ENCODE data around the gene TAL1. TPM values are rescaled to one million over a fixed set of nuclear protein-coding genes. Genes with fewer than 3 reads are reported as not detected.

The TAL1 gene
- total and polyA plus RNA-seq, 2 of the 8 experiments (the other 6 are each of a cell fraction or from before 2014, with no cell fraction given) = 0.09 to 0.15 TPM

- Histone ChIP-seq H3K27ac (ENCODE audit: low read depth, low read length) (no peak overlapping the region), H2BK12ac (ENCODE audit: low read depth, low read length) (no peak overlapping the region; the same call in 1 of the 2 replicates), H3K4ac (replicated peaks; ENCODE audit: insufficient read length, low read depth, low read length) (no peak overlapping the region), H3K14ac (ENCODE audit: insufficient read length) (no peak overlapping the region), H3K4me1 (replicated peaks in 1 of 4; ENCODE audit: control insufficient read depth in 3 of 4, insufficient read depth in 4 of 4, low read length in 3 of 4) (peaks cover 5 to 22% (median 12%) of the 10 kb centered on the region in 4 experiments), H4K20me1 (replicated peaks in 1 of 2; ENCODE audit: control insufficient read depth in 1 of 2, insufficient read depth in 2 of 2, low read length in 2 of 2) (no peaks in the 10 kb centered on the region), H3K79me1 (ENCODE audit: low read depth, low read length) (no peaks in the 10 kb centered on the region), H3K23ac (ENCODE audit: insufficient read length) (no peak overlapping the region), H3K18ac (ENCODE audit: extremely low read depth, low read length) (no peak overlapping the region), H3K4me3 (ENCODE audit: extremely low read depth in 1 of 4, insufficient read depth in 2 of 4, low read depth in 3 of 4, low read length in 4 of 4) (no peak overlapping the region), H2BK5ac (ENCODE audit: low read depth, low read length) (no peak overlapping the region), H4K5ac (ENCODE audit: insufficient read length, low read depth, low read length) (no peak overlapping the region), H2BK15ac (ENCODE audit: low read length) (no peak overlapping the region), H3K9me3 (ENCODE audit: insufficient read depth in 2 of 2, low read depth in 1 of 2, low read length in 1 of 2) (no peaks in the 10 kb centered on the region), H3K27me3 (replicated peaks in 1 of 4; ENCODE audit: control insufficient read depth in 3 of 4, extremely low read depth in 1 of 4, insufficient read depth in 3 of 4, low read length in 3 of 4) (peaks cover 0 to 17% (median 11%) of the 10 kb centered on the region in 4 experiments; a peak in 3 of 7 replicates), H2BK20ac (ENCODE audit: low read length) (no peak overlapping the region), H4K8ac (ENCODE audit: extremely low read depth, insufficient read depth, low read length) (no peak overlapping the region; the same call in 1 of the 2 replicates), H2AFZ (ENCODE audit: low read length) (no peak overlapping the region), H3K36me3 (ENCODE audit: control insufficient read depth in 2 of 4, insufficient read depth in 4 of 4, low read length in 3 of 4) (no peaks in the 10 kb centered on the region), H3K79me2 (ENCODE audit: control insufficient read depth in 1 of 2, insufficient read depth in 2 of 2, low read length in 2 of 2) (no peaks in the 10 kb centered on the region), H3K23me2 (ENCODE audit: low read depth, low read length) (no peaks in the 10 kb centered on the region; the same call in 1 of the 2 replicates), H2AK5ac (ENCODE audit: low read depth, low read length) (no peak overlapping the region), H3K56ac (replicated peaks; ENCODE audit: insufficient read length, low read depth, low read length) (no peak overlapping the region), H4K91ac (replicated peaks; ENCODE audit: insufficient read length, low read length) (no peak overlapping the region), H3K9ac (replicated peaks in 1 of 4; ENCODE audit: extremely low read depth in 1 of 4, low read depth in 3 of 4, low read length in 3 of 4) (no peak overlapping the region), H2BK120ac (replicated peaks; ENCODE audit: low read depth, low read length) (no peak overlapping the region), H3K4me2 (ENCODE audit: insufficient read depth in 1 of 2, low read depth in 2 of 2, low read length in 2 of 2) (peak overlapping the region in 1 of 2 experiments; percentile 42; a peak in 2 of 4 replicates)
- ChIA-PET POLR2A (ENCODE audit: partially characterized antibody) (interaction anchor here (0.6 to 2.6 kb wide), 10 partner anchors 8 to 122 kb away, joined by 3 to 10 read pairs (median 3); partner anchors contain the start of gene STIL), CTCF (ENCODE audit: partially characterized antibody) (interaction anchor here (0.7 to 14.2 kb wide), 31 partner anchors 9 to 630 kb away, joined by 3 to 207 read pairs (median 5); no protein-coding TSS in a partner anchor)
- peak; percentile 86 for FAIRE-seq
- 12% methylated on average over 10 of the region's 10 CpGs; no CpG with 5 or more reads in 1 of the 2 experiments for WGBS, 2 experiments (ENCODE audit: extremely low coverage in 1 of 2, insufficient coverage in 1 of 2, insufficient read length in 1 of 2, insufficient replicate concordance in 2 of 2, low coverage in 1 of 2, low lambda C conversion rate in 2 of 2, missing lambda C conversion rate in 1 of 2)
- DNase-seq (ENCODE audit: low read depth in 1 of 2, low spot score in 2 of 2) = peak; percentile 90 to 91
- TF ChIP-seq TAF1 (IDR thresholded peaks at IDR 0.05; ENCODE audit: low read depth, low read length) (no peak), RAD21 (IDR thresholded peaks at IDR 0.05 in 1 of 2, conservative IDR thresholded peaks at IDR 0.05 in 1 of 2; ENCODE audit: low read depth in 2 of 2, low read length in 2 of 2) (peak; percentile 90 to 92), JUND (IDR thresholded peaks at IDR 0.05; ENCODE audit: low read length) (peak; percentile 53; the same call in 1 of the 2 replicates), SIX5 (IDR thresholded peaks at IDR 0.05; ENCODE audit: low read depth, low read length) (no peak), POLR2AphosphoS5 (IDR thresholded peaks at IDR 0.05; ENCODE audit: low read depth, low read length) (no peak), BCL11A (IDR thresholded peaks at IDR 0.05; ENCODE audit: low read depth in 2 of 2, low read length in 2 of 2) (no peak), CTBP2 (IDR thresholded peaks at IDR 0.05; ENCODE audit: borderline replicate concordance, insufficient read depth, insufficient read length, low read length) (peak; percentile 31), PHF8 (conservative IDR thresholded peaks at IDR 0.05; ENCODE audit: low read depth, low read length) (no peak), KDM5A (IDR thresholded peaks at IDR 0.05; ENCODE audit: low read length) (no peak), CEBPB (IDR thresholded peaks at IDR 0.05; ENCODE audit: low read depth, low read length) (peak; percentile 61), SUZ12 (IDR thresholded peaks at IDR 0.05; ENCODE audit: low read length) (no peak)
These were observed 39.3 kb downstream of the TAL1 start for GRCh38 chr1:47192458-47193384.

Data from H1 (cell line).